Osteocyte (in vitro differentiated cells): Measurements from ENCODE around the gene CREB5. TPM values are rescaled to one million over a fixed set of nuclear protein-coding genes. Genes with fewer than 3 reads are reported as not detected.

ENCODE experiments used
- DNase-seq: peaks from one replicate; pipeline ENCODE4 v3.0.0; 2021; ENCODE audit warnings: mixed read lengths; ENCODE audit not compliant: unreplicated experiment; ENCODE audit errors: extremely low spot score
- H3K27ac Mint-ChIP-seq: one replicate; pipeline ENCODE4 v1.8.0; 2021; ENCODE audit warnings: mild to moderate bottlenecking, mixed read lengths; ENCODE audit not compliant: unreplicated experiment
- H3K27me3 Mint-ChIP-seq: one replicate; pipeline ENCODE4 v1.8.0; 2021; ENCODE audit warnings: mixed read lengths; ENCODE audit not compliant: unreplicated experiment
- H3K36me3 Mint-ChIP-seq: one replicate; pipeline ENCODE4 v1.8.0; 2021; ENCODE audit warnings: mixed read lengths; ENCODE audit not compliant: unreplicated experiment
- H3K4me1 Mint-ChIP-seq: one replicate; pipeline ENCODE4 v1.8.0; 2021; ENCODE audit warnings: mixed read lengths; ENCODE audit not compliant: unreplicated experiment
- H3K4me3 Mint-ChIP-seq: one replicate; pipeline ENCODE4 v1.8.0; 2021; ENCODE audit warnings: mild to moderate bottlenecking, moderate library complexity, mixed read lengths; ENCODE audit not compliant: unreplicated experiment
- H3K9me3 Mint-ChIP-seq: one replicate; pipeline ENCODE4 v1.8.0; 2021; ENCODE audit warnings: mixed read lengths; ENCODE audit not compliant: unreplicated experiment
- total RNA-seq: library from RNA; stranded (reverse); gene quantifications from 2 replicates; pipeline ENCODE4 v1.2.1, GENCODE V29; 2021
- TF ChIP-seq, protein P1 (sequence below): fragments of 200-600 bp; sonication (generic); IDR thresholded peaks from 2 replicates; pipeline ENCODE4 v1.5.0; 2021; ENCODE audit warnings: antibody characterized with exemption, mild to moderate bottlenecking, moderate library complexity

CREB5 gene
- total RNA-seq, 1 donor from 2014 or later: 7.5 TPM

DNA sequence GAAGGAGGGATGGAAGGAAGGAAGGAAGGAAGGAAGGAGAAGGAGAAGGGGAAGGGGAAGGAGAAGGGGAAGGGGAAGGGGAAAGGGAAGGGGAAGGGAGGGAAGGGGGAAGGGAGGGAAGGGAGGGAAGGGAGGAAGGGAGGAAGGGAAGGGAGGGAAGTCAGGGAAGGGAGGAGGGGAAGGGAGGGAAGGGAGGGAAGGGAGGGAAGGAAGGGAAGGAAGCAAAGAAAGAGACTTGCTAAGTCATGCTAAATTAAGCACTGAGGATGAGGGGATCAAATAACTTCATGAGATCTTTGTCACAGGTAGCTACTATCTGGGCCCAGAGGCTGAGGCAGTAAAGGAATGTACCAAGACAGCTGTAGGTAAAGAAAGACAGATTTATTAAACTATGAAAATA, 429.4 kb downstream of the CREB5 start:
- no peaks in the 10 kb centered on the region for H3K9me3 Mint-ChIP-seq

DNA sequence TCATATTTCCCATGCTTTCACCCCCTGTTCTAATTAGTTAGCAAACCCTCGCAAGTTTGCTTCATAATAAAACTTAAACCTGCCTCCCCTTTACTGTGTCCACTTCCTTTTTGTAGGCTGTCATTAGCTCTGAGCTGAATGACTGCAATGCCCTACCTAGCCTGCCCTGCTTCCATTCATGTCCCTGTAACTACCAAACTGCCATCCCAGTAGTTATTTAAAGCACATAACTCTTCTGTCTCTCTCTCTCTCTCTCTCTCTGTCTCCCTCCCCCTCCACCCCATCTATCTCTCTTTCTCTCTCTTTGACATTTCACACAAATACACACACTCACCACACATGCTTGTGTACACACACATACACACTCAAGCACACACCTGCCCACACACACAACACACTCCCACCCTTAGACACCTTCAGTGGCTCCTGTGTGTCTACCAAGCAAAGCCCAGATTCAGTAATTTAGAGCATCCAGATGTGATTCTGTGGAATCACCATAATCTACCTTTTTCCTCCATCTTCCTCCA, 430.5 kb downstream of the CREB5 start:
- H3K9me3 Mint-ChIP-seq: no peaks in the 10 kb centered on the region
- DNase-seq: no peak
- no peak overlapping the region for H3K27ac Mint-ChIP-seq
- no peaks in the 10 kb centered on the region for H3K36me3 Mint-ChIP-seq
- no peak overlapping the region for H3K4me3 Mint-ChIP-seq
- peaks cover 27% of the 10 kb centered on the region for H3K27me3 Mint-ChIP-seq
- TF ChIP-seq, protein P1, sequence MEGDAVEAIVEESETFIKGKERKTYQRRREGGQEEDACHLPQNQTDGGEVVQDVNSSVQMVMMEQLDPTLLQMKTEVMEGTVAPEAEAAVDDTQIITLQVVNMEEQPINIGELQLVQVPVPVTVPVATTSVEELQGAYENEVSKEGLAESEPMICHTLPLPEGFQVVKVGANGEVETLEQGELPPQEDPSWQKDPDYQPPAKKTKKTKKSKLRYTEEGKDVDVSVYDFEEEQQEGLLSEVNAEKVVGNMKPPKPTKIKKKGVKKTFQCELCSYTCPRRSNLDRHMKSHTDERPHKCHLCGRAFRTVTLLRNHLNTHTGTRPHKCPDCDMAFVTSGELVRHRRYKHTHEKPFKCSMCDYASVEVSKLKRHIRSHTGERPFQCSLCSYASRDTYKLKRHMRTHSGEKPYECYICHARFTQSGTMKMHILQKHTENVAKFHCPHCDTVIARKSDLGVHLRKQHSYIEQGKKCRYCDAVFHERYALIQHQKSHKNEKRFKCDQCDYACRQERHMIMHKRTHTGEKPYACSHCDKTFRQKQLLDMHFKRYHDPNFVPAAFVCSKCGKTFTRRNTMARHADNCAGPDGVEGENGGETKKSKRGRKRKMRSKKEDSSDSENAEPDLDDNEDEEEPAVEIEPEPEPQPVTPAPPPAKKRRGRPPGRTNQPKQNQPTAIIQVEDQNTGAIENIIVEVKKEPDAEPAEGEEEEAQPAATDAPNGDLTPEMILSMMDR: no peak
- no peaks in the 10 kb centered on the region for H3K4me1 Mint-ChIP-seq

More for the DNA sequence above, 429.4 kb downstream of the CREB5 start:
- Mint-ChIP-seq H3K27me3 (peaks cover 24% of the 10 kb centered on the region), H3K36me3 (no peaks in the 10 kb centered on the region), H3K27ac (no peak overlapping the region), H3K4me1 (no peaks in the 10 kb centered on the region), H3K4me3 (no peak overlapping the region)
- no peak for DNase-seq
- TF ChIP-seq, protein P1: no peak

DNA sequence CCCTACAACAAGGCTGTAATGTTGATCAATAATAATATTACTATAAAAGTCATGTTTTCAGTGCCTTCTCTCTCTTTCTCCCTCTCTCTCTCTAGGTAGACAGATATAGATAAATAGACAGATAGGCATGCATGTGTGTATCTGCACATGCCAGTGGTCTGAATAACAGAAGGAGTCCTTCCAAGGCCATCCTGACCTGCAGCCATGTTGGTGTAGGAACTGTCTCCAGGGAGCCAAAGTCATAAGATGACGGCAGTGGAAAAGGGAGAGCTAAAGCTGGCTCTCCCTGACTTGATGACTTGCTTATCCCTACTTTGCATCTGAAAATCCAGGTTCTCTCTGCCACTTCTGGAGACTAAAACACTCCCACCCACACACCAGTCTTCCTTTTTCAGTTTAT, 432.8 kb downstream of the CREB5 start:
- Mint-ChIP-seq H3K27ac (no peak overlapping the region), H3K36me3 (no peaks in the 10 kb centered on the region), H3K9me3 (no peaks in the 10 kb centered on the region), H3K27me3 (peaks cover 34% of the 10 kb centered on the region), H3K4me1 (peaks cover 1% of the 10 kb centered on the region), H3K4me3 (no peak overlapping the region)
- TF ChIP-seq, protein P1: no peak
- no peak for DNase-seq

DNA sequence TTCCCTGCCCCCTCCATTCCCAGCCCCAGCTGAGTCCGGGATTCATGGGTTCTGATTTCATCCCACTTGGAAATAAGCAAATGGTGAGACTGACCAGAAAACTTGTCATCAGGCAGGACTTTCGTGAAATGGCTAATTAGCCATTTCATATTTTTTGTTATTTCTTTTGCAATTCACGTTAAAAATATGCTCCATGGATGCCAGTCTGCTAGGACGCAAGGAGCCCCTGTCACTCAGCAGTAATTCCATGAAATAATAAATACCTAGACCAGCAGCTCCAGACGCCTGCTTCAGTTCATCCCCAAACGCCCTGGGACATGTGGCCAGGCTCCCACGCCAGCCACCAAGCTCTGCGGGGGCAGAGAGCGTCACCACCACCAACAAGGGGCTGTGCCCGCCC, 434.9 kb downstream of the CREB5 start:
- Mint-ChIP-seq H3K36me3 (no peaks in the 10 kb centered on the region), H3K27ac (no peak overlapping the region), H3K4me3 (no peak overlapping the region), H3K27me3 (peaks cover 36% of the 10 kb centered on the region), H3K4me1 (peaks cover 4% of the 10 kb centered on the region), H3K9me3 (no peaks in the 10 kb centered on the region)
- TF ChIP-seq, protein P1: no peak
- no peak for DNase-seq

DNA sequence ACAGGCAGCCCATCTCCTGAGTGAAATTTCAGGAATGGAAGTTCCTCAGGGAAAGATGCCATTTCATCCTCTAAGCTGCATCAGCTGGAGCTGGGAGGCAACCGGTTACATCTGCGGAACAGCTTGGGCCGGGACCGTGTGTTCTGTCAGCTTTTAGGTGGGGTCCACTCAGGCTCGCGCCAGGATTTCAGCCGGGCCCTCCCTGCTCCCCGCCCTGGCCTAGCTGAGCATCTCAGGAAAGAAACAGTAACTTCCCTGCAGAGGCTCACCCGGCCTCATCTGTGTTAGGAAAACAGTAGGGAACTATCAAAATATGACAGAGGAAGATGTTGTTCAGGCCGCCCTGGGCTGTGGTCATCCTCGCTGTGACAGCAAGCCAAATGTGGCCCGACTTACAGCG, 435.4 kb downstream of the CREB5 start:
- no peaks in the 10 kb centered on the region for H3K36me3 Mint-ChIP-seq
- H3K27ac Mint-ChIP-seq: no peak overlapping the region
- H3K9me3 Mint-ChIP-seq: no peaks in the 10 kb centered on the region
- H3K27me3 Mint-ChIP-seq: peaks cover 33% of the 10 kb centered on the region
- TF ChIP-seq, protein P1: no peak
- no peak overlapping the region for H3K4me3 Mint-ChIP-seq
- DNase-seq: no peak
- H3K4me1 Mint-ChIP-seq: peaks cover 4% of the 10 kb centered on the region
